PC-9 (cell line): ENCODE results near the gene MALRD1.

Experiments
- CTCF ChIP-seq: fragments of 200-600 bp; sonication (generic); conservative IDR thresholded peaks from 2 replicates; pipeline ENCODE4 v1.6.1; 2017; ENCODE audit warnings: mixed run types, antibody characterized with exemption, mild to moderate bottlenecking, moderate library complexity
- EZH2 ChIP-seq: fragments of 200-600 bp; sonication (generic); IDR thresholded peaks from 2 replicates; pipeline ENCODE4 v1.8.0; 2017; ENCODE audit warnings: antibody characterized with exemption, low read depth

- TF ChIP-seq CTCF = no peak
- no peak for TF ChIP-seq EZH2
Measured at GRCh38 chr10:19756919-19757318, 708.3 kb downstream of the MALRD1 start.
